ENCODE measurements around the gene TRMT2A.

The TRMT2A gene

DNA sequence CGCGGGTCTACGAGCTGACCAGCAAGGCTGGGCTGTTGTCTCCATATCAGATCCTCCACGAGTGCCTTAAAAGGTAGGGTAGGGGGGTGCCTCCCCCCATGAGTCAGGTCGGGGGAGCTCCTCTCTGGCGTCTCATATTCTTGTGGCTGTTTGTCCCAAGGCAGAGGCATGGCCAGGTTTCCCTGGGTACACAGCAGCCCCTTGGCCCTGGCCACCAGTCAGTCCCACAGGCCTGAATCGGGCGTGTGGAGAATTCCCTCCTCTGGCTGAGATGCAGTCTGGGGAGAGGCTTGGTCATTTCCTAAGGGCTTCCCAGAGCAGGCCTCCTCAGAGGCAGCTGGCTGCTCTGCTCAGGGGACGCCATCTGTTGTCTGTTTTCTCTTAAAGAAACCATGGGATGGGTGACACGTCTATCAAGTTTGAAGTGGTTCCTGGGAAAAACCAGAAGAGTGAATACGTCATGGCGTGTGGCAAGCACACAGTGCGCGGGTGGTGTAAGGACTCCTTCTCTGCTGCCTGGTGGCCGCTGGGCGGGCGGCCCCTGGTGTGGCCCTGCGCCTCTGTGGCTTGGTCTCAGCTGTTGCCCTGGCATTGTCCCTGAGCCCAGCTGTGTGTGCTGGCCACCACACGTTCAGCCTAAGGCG lies 10.7 kb downstream of the TRMT2A start:
- Histone ChIP-seq H3K4me3 (ENCODE audit: insufficient read depth, low read length, poor library complexity, severe bottlenecking) (no peak overlapping the region), H4K20me1 (ENCODE audit: low read depth, low read length) (no peaks in the 10 kb centered on the region), H3K36me3 (ENCODE audit: low read length) (no peaks in the 10 kb centered on the region), H3K9me2 (replicated peaks; ENCODE audit: insufficient read depth, low read length) (no peaks in the 10 kb centered on the region), H3K27ac (ENCODE audit: low read depth, low read length) (no peak overlapping the region), H3K9me3 (ENCODE audit: insufficient read depth, low read length) (no peaks in the 10 kb centered on the region), H3F3A (ENCODE audit: insufficient read depth) (peaks cover 12% of the 10 kb centered on the region), H3K9ac (ENCODE audit: low read length) (no peak overlapping the region), H2AFZ (ENCODE audit: low read depth, low read length, severe bottlenecking) (no peak overlapping the region), H3K79me2 (ENCODE audit: insufficient read depth, low read length) (no peaks in the 10 kb centered on the region), H3K27me3 (ENCODE audit: low read length) (no peaks in the 10 kb centered on the region), H3K4me2 (ENCODE audit: low read depth, low read length, poor library complexity, severe bottlenecking) (no peak overlapping the region)
- no peak for TF ChIP-seq EZH2phosphoT487 (conservative IDR thresholded peaks at IDR 0.05; ENCODE audit: low read length)
- TF ChIP-seq, protein P1, sequence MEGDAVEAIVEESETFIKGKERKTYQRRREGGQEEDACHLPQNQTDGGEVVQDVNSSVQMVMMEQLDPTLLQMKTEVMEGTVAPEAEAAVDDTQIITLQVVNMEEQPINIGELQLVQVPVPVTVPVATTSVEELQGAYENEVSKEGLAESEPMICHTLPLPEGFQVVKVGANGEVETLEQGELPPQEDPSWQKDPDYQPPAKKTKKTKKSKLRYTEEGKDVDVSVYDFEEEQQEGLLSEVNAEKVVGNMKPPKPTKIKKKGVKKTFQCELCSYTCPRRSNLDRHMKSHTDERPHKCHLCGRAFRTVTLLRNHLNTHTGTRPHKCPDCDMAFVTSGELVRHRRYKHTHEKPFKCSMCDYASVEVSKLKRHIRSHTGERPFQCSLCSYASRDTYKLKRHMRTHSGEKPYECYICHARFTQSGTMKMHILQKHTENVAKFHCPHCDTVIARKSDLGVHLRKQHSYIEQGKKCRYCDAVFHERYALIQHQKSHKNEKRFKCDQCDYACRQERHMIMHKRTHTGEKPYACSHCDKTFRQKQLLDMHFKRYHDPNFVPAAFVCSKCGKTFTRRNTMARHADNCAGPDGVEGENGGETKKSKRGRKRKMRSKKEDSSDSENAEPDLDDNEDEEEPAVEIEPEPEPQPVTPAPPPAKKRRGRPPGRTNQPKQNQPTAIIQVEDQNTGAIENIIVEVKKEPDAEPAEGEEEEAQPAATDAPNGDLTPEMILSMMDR (IDR thresholded peaks at IDR 0.05; ENCODE audit: insufficient read depth, low read length, poor library complexity, severe bottlenecking) = no peak

DNA sequence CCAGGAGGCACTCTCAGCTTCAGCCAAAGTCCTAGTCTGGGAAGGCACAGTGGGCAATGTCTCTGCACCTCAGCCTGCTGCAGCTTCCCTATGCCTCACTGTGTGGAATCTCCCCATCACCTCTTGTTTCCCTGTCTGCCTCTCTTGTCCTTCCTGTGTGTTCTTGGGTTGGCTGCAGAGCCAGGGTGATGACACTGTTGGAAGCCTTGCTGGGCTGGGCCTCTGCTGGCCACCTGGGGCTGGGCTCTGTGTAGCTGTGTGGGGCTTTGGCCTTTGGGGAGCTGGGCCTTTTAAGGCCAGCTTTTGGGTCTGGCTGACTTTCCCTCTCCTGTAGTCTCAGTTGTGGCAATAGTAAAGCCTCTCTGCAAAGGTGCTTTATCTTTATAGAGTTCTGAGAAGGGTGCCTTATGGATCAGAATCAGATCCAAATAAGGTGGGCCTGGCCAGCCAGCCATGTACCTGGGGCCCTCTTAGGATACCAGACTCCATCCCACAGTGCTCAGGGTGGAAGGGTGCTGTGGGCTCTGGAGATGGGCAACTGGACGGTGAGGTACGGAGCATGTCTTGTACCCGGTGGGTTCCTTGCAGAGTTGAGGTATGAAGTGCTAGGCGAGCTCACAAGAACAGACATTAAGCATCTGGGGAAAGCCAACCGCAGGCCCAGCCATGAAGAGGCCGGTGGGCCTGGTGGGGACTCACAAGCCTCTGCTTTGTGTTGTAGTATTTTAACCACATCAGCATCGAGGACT lies 11.4 kb downstream of the TRMT2A start:
- no peaks in the 10 kb centered on the region for H3K9me2 ChIP-seq (replicated peaks; ENCODE audit: insufficient read depth, low read length)
- no peaks in the 10 kb centered on the region for H3K36me3 ChIP-seq (ENCODE audit: low read length)
- no peak overlapping the region for H3K4me2 ChIP-seq (ENCODE audit: low read depth, low read length, poor library complexity, severe bottlenecking)
- H3K9ac ChIP-seq (ENCODE audit: low read length) = no peak overlapping the region
- TF ChIP-seq, protein P1 (IDR thresholded peaks at IDR 0.05; ENCODE audit: insufficient read depth, low read length, poor library complexity, severe bottlenecking) = no peak
- TF ChIP-seq EZH2phosphoT487 (conservative IDR thresholded peaks at IDR 0.05; ENCODE audit: low read length) = no peak
- no peak overlapping the region for H3K27ac ChIP-seq (ENCODE audit: low read depth, low read length)
- H3K79me2 ChIP-seq (ENCODE audit: insufficient read depth, low read length) = no peaks in the 10 kb centered on the region
- H3K9me3 ChIP-seq (ENCODE audit: insufficient read depth, low read length) = no peaks in the 10 kb centered on the region
- H3K4me3 ChIP-seq (ENCODE audit: insufficient read depth, low read length, poor library complexity, severe bottlenecking) = no peak overlapping the region
- no peaks in the 10 kb centered on the region for H4K20me1 ChIP-seq (ENCODE audit: low read depth, low read length)
- H3F3A ChIP-seq (ENCODE audit: insufficient read depth) = peaks cover 5% of the 10 kb centered on the region
- H3K27me3 ChIP-seq (ENCODE audit: low read length) = no peaks in the 10 kb centered on the region
- H2AFZ ChIP-seq (ENCODE audit: low read depth, low read length, severe bottlenecking) = no peak overlapping the region

DNA sequence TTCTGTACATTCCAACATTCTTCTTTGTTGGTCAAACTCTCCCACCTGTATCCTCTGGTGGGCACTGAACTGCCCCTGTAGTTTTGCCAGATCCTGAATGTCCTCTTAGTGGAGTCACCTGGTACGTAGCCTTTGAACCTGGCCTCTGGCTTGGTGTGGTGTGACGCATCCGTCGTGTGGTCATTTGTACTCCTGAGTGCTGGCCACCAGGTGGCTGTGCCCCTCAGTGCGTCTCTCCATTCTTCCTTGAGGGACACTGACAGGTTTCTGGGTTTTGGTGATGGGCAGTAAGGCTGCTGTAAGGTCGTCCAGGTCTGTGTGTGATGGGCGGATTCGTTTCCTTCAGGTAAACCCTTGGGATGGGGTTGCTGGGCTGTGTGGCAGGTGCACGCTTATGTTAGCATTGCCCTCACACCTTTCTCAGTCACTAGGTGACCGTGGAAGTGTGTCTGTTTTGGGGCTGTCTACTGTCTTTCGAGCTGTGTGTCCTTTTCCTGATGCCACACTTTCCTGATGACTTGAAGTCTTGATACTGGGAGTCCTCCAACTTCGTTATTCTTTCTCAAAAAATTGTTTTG lies 14.7 kb downstream of the TRMT2A start:
- Histone ChIP-seq H3F3A (ENCODE audit: insufficient read depth) (no peaks in the 10 kb centered on the region), H3K4me2 (ENCODE audit: low read depth, low read length, poor library complexity, severe bottlenecking) (no peak overlapping the region), H3K36me3 (ENCODE audit: low read length) (no peaks in the 10 kb centered on the region), H3K9me3 (ENCODE audit: insufficient read depth, low read length) (no peaks in the 10 kb centered on the region), H3K27ac (ENCODE audit: low read depth, low read length) (no peak overlapping the region), H3K27me3 (ENCODE audit: low read length) (no peaks in the 10 kb centered on the region), H3K9ac (ENCODE audit: low read length) (no peak overlapping the region), H3K79me2 (ENCODE audit: insufficient read depth, low read length) (no peaks in the 10 kb centered on the region), H3K9me2 (replicated peaks; ENCODE audit: insufficient read depth, low read length) (no peaks in the 10 kb centered on the region), H2AFZ (ENCODE audit: low read depth, low read length, severe bottlenecking) (no peak overlapping the region), H3K4me3 (ENCODE audit: insufficient read depth, low read length, poor library complexity, severe bottlenecking) (no peak overlapping the region), H4K20me1 (ENCODE audit: low read depth, low read length) (no peaks in the 10 kb centered on the region)
- TF ChIP-seq, protein P1 (IDR thresholded peaks at IDR 0.05; ENCODE audit: insufficient read depth, low read length, poor library complexity, severe bottlenecking) = no peak
- TF ChIP-seq EZH2phosphoT487 (conservative IDR thresholded peaks at IDR 0.05; ENCODE audit: low read length) = no peak

Measured in SU-DHL-6 (cell line).